ENCODE data around the gene TARM1.

The TARM1 gene

DNA sequence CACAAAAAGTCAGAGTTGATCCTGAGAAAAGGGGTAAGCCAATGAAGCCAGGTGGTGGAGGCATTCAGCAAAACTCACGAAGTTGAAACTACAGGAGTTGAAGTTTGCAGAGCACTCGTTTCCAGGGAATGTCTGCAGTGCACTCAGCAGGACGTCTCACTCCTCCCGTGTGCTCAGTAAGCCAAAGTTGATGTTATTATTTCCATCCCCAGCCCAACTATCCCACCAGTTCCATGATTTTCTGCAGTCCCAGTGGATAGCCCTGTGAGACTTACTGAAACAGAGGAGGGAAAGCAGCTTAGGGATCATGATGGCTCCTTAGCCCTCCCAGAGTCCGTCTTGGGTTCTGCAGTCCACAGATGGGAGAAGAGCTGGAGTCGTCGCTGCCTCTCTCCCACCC is at the start of gene TARM1:
TARM1 (minus strand) TSS at position 334 of the 400 bp plus-strand sequence; CDS start at position 309, 25 bp downstream.
- no peak for DNase-seq (ENCODE audit: low read depth in 2 of 2)

DNA sequence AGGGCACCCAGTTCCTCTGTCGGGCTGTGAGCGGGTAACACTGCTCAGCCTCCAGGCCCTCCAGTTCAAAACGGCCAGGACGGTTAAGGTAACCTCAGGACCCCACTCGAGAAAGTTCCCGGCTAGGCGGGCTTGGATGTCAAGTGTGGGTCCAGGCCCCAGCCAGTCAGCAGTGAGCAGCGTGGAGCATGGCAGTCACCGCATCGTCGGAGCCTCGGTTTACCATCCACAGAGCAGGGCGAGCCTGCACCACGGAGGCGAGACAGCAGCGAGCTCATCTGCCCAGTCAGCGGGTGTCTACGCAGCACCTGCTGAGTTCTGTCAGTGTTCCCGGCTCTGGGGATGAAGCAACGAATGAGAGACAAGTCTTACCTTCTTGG is 48.4 kb upstream of the TARM1 start:
- DNase-seq (ENCODE audit: low read depth in 2 of 2), result no peak

DNA sequence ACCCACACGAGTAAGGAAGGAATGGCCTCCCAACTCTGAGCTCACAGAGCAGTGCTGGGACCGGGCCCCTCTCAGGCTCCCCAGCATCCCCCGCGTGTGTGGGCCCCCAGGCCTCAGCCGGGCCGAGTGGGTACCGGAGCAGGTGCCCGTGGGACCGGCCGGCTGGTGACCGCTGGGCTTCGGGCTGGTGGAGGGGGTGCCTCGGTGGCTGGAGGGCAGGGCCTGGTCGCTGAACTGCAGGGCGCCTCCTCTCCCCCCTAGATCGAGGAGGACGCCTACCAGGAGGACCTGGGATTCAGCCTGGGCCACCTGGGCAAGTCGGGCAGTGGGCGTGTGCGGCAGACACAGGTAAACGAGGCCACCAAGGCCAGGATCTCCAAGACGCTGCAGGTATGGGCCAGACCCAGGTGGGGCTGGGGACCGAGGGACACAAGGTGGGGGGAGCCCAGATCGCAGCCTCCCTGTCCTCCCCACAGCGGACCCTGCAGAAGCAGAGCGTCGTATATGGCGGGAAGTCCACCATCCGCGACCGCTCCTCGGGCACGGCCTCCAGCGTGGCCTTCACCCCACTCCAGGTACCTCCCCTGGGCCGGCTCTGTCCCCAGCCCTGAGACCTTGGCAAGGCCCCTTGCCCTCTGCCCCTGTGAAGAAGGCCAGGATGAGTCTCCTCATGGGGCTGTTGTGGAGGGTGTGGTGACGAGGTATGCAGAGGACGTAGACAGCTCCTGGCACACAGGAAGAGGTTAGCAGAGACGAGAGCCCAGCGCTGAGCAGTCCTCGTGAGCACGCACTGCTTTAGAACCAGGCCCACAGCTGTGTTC is 47.8 kb upstream of the TARM1 start:
- no peak for DNase-seq (ENCODE audit: low read depth in 2 of 2)

DNA sequence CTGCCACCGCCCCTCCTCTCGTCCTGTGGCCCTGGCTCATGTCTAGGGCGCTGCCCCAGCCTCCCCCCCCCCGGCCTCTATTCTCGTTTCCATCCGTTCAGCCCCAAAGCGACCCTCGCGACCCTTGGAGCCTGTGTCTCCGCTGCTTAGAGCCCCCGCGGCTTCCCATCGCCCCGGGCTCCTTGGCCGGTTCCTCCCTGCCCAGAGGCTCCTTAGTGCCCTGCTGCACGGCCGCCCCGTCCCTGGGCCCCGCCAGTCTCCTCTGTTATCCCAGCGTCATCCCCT is 47.2 kb upstream of the TARM1 start:
- no peak for DNase-seq (ENCODE audit: low read depth in 2 of 2)

DNA sequence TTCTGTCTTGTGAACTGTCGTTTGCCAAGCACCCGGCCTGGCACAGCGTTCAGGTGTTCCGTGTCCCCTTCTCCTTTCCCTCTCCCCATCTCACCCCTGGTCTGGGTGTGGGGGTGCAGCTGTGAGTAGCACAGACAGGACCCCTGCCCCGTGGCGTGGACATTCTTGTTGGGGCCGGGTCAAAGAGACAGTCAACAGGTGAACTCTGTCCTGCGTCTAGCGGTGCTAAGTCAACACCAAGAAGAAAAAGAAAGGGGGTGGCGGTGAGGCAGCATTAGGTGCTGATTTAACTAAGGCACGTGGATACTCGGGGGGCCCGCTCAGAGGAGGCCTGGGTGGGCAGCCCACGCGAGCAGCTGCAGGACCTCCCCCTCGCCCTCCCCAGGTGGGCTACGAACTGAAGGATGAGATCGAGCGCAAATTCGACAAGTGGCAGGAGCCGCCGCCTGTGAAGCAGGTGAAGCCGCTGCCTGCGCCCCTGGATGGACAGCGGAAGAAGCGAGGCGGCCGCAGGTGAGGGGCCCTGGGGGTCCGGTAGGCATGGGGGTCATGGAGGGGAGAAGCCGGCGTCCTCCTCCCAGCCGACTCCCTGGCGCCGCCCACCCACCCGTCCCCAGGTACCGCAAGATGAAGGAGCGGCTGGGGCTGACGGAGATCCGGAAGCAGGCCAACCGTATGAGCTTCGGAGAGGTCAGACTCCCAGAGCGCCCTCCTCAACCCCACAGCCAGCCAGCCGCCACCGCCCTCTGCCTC is 46.7 kb upstream of the TARM1 start:
- no peak for DNase-seq (ENCODE audit: low read depth in 2 of 2)

DNA sequence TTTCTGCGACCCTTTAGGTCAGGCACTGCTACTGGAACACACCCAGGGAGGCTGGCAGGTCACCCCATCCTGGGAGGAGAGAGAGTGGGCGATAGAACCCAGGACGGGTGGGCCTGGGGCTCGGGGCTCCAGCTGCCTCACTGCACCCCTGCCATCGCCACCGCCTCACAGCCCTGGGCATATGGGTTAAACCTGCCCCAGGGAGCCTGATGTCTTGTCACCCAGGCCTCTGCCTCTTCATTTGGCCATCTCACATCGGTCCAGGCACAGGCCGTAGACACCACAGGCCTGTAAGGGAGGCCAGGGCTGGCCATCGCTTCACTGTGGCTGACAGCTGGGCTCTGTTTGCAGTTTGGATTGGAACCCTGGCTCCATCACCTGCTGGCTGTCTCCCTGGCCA is 44.5 kb upstream of the TARM1 start:
- DNase-seq (ENCODE audit: low read depth in 2 of 2), result no peak

DNA sequence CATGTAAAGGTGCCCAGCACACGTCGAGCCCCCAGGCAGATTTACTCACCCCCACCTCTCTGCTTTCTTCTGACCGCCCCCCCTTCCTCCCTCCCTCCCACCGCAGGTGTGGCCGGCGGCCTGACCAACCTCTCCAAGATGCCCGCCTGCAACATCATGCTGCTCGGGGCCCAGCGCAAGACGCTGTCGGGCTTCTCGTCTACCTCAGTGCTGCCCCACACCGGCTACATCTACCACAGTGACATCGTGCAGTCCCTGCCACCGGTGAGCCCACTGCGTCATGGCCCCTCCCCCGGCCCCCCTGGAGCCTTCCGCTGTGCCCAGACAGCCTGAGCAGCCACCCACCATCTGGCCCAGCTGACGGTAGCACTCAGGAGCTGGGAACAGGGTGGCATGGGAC is 43.2 kb upstream of the TARM1 start:
- DNase-seq (ENCODE audit: low read depth in 2 of 2), result no peak

DNA sequence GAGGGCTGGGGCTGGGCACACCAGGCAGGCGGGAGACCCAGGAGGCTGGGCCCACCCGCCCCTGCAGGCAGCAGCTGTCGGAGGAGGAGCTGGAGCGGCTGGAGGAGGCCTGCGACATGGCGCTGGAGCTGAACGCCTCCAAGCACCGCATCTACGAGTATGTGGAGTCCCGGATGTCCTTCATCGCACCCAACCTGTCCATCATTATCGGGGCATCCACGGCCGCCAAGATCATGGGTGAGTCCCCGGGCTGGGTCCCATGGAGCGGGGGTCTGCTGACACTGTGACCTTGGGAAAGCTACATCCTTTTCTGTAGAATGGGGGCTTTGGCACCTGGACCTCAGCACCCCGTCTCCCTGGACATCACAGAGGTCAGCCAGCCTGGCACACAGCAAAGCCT is 42.5 kb upstream of the TARM1 start:
- no peak for DNase-seq (ENCODE audit: low read depth in 2 of 2)

DNA sequence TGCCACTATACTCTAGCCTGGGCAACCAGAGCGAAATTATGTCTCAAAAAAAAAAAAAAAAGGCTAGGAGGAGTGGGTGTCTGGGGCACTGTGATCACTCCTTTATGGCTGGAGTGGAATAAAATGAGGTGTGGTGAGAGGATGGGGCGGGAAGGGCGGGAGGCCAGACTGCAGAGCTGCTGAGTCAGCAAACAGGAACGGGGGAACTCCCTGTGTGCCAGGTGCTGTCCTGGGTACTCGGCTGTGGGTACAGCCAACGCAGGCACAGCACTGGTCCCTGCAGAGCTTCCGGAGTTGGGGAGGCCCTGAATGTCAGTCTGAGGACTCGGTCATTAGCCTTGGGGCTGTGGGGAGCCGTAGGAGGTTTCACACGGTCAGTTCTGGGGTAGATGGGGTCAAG is 40.1 kb upstream of the TARM1 start:
- DNase-seq (ENCODE audit: low read depth in 2 of 2), result no peak

DNA sequence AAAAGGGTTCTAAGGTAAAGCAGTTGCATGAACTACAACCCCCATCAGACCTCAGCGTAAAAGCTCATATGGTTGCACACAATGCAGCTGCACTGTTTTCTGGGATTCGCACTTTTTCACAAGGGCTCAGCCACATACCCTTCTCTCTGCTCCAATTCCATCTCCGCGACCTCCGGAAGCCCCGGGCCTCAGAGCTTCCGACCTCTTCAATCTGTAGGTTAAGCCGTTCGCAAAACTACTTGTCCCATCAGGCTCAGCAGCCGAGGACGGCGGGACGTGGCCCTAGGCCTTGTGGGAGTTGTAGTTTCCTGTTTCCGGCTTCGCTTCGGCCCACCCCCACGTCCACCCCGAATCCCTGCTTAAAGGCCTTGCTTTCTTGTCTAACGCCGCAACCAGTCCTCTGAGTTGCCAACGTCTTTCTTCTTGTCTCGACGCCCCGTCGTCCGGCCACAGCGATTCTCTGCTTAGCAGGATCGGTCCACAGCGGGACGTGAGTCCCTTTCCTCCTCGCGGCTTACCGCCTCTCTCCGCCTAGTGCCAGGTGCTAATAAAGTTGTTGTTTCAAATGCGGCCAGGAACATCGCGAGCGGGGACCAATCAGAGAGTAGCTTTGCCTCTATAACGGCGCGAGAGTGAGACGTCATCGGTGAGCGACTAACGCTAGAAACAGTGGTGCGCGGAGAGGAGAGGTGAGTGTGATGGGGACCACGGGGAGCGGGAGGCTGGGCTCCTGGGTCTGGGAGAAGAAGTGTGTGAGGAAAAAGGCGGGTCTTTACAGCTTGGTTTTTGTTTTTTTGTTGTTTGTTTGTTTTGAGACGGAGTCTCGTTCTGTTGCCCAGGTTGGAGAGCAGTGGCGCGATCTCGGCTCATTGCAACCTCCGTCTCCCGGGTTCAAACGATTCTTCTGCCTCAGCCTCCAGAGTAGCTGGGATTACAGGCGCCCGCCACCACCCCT is 34.2 kb upstream of the TARM1 start, which contains the start of the genes PRPF31 and TFPT:
PRPF31 (plus strand) TSS at position 646 of the 955 bp plus-strand sequence. CDS start 2,525 bp downstream, outside the sequence.
TFPT (minus strand) TSS at position 549 of the 955 bp plus-strand sequence; CDS start at position 161, 388 bp downstream.
- peak; percentile 87 to 97 for DNase-seq (ENCODE audit: low read depth in 2 of 2)

DNA sequence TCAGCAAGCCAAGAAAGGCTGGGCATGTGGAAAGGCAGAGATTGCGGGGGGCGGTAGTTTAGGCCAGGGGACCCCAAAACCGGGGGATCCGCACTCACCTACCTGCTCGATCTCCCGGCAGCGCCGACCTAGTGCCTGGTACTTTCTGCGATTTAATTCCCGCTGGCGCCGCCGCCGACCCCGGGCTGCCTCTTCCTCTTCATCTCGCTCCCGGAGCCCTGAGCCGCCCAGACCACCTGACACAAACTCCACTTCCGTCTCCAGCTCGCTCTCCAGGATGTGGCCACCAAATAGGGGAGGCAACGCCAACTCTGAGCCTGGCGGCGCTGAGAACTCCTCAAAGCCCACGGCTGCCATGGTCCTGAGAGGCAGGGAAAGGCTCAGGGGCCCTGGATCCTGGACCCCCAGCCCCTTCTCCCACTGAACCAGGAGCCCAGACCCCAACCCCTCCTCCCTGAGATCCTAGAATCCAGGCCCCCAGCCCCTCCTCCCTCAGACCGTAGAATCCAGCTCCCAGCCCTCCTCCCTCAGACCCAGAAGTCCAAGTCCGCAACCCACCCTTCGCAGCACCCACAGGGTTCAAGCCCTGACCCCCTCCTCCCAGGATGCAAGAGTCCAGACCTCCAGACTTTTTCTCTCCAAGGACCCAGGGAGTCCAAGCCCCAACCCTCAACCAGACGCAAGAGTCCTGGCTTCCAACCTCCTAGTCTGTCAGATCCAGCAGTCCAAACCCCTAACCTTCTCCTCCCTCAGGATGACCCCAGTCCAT is 33.4 kb upstream of the TARM1 start:
- no peak for DNase-seq (ENCODE audit: low read depth in 2 of 2)

DNA sequence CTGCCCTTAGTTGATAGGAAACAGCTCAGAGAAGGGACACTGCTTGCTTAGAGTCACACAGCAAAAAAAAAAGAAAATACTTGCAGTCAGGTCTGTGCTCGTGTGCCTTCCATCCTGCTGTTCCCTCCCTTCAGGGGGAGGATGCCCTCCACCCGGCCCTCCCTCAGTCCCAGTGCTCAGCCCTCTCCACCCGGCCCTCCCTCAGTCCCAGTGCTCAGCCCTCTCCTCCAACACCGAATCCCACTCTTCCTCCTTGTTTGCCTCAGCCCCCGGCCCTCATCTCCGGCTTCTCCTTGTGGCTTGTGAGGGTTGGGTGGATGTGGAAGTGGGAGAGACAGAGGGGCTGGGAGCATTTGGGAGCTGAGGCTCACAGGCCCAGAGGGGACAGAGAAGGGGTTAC is 28.5 kb upstream of the TARM1 start:
- DNase-seq (ENCODE audit: low read depth in 2 of 2), result no peak

DNA sequence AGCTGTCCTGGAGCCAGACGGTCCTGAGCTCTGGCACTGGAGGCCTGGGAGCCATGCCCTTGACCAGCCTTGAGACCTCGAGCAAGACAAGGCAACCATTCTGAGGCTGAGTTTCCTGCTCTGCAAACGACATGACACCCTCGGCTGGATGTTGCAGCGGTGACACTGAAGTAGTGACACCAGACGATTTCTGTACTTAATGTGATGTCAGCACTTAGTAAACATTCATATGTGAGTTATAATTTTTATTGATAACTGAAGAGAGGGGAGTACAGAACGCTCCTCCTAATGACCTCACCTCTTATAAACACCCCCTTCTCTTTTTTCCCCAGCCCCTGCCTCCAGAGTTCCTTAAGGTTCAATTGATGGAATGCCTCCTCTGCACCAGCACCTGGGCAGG is 27.3 kb upstream of the TARM1 start:
- DNase-seq (ENCODE audit: low read depth in 2 of 2), result no peak

DNA sequence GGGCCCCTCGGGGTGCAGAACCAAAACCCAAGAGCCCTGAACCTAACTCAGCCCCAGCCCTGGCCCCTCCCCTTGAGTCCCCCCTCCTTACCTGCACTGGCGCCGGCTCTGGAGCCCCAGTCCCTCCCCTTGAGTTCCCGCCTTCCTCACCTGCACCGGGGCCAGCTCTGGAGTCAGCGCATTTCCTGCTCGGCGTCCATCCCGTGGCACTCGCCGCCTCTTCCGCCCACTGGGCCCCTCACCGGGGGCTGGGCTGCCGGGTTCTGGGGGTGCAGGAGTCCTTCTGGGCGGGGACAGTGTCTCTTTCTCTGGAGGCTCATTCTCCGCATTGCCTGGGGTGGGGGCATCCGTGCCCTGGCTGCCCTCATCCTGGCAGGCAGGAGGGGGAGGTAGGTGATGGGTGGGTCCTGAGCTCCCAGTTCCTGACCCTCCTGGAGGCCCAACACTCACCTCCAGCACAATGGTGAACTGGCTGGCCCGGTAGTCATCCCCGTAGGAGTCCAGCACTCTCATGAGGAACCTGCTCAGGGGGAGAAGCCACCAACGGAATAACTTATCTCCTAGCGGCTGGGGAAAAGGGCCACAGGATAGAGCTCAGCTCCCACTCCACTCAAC is 26.8 kb upstream of the TARM1 start:
- DNase-seq (ENCODE audit: low read depth in 2 of 2), result no peak

DNA sequence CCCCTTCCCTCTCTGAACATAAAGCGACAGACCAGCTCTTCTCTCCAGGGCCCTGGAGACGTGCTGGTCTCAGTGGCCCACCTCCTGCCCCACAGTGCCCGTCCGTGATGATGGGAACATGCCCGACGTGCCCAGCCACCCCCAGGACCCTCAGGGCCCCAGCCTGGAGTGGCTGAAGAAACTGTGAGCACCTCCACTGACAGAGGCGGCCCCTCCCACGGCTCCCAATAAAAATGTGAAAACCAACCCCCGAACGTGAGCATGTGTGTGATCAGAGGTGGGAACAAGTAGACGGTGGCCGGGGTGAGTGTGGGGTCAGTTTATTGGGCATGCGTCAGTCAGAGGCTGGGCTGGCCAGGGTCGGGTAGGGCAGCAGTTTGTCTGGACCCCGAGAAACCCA is 25.6 kb upstream of the TARM1 start:
- DNase-seq (ENCODE audit: low read depth in 2 of 2), result no peak

DNA sequence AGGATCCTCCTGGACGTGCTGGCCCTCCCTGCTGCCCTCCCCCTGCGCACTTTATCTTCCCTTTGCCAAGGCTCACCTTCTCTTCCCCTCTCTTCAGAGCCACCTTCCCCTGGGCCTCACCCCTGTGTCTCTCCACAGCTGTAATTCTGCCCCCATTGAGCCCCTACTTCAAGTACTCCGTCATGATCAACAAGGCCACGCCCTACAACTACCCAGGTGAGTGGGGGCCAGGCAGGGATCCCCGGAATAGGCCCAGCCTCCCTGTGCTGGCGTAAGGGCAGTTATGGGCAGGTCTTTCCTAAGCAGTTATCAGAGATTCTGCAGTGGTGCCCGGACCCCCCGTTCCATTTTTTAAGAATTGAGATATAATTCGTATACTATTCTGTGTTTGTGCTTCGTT is 24.6 kb upstream of the TARM1 start:
- no peak for DNase-seq (ENCODE audit: low read depth in 2 of 2)

DNA sequence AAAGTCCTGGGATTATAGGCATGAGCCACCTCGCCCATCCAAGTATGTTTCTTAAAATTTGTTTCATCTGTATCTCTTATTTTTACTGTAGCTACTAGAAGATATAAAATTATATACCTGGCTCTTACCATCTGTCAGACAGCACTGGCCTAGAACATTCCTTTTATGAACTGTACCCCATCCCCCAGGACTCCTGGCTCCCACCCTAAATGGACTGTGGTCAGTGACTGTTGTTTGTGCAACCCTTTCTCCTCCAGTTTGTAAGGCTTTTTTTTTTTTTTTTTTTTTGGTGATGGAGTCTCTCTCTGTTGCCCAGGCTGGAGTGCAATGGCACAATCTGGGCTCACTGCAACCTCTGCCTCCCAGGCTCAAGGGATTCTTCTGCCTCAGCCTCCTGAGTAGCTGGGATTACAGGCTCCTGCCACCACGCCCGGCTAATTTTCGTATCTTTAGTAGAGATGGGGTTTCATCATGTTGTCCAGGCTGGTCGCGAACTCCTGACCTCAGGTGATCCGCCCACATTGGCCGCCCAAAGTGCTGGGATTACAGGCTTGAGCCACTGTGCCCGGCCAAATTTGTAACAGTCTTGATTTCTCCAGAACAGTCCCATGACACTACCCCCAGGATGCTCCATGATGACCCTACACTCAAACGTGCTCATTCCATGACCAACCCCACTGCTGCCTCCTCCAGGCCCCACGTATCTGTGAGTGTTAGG is 24.0 kb upstream of the TARM1 start:
- DNase-seq (ENCODE audit: low read depth in 2 of 2), result no peak

DNA sequence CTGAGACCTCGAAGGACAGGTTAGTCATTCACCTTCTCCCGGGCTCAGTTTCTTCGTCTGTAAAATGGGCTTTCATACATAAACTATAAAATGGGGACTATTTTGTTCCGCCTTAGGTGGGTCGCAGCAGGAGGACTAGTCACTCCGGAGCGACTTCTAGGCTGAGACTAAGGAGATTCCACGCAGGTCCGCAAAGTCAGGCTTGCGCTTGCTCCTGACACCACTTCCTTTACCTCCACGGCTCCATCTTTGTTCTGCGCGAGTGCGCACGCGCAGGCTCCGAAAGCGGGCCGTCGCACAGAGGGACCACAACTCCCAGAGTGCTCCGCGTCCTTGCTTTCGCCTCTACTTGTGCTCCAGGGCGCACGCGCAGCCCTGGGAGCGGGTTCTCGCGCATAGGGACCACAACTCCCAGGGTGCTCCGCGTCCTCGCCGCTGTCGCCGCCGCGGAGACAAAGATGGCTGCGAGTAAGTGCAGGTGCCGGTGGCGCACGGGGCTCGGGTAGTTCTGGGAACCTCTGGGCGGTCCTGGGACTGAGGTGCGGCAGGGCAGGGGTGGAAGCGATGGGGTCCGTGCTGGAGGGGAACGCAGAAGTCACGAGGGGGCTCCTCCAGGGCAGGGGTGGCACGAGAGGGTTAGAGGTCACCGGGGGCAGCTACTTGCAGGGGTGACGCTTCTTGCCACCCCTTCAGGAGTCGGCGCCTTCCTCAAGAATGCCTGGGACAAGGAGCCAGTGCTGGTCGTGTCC is 21.4 kb upstream of the TARM1 start, which contains the start of gene NDUFA3:
NDUFA3 (plus strand) TSS at position 435 of the 749 bp plus-strand sequence; CDS start at position 459, 24 bp downstream.
- peak; percentile 96 for DNase-seq (ENCODE audit: low read depth in 2 of 2)

DNA sequence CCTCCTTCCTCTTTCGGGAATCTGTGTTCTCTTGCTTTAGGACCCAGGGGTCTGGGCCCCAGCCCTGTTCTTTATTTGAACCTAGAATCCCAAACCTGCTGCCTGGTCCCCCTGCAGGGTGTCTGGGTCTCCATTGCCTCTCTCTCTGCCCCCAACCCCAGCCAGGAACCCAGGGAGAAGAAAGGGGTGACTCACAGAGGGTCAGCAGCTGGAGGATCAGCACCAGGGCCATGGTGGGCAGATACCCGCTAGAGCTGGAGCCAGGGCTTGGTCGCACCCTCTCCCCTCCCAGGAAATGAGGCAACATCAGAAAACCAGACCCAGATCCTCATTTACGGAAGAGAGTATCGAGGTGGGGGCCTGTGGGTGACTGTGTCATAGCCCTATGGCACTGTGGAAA is 19.4 kb upstream of the TARM1 start, which contains the start of gene OSCAR:
OSCAR (minus strand) TSS at position 243 of the 400 bp plus-strand sequence; CDS start at position 232, 11 bp downstream.
- no peak for DNase-seq (ENCODE audit: low read depth in 2 of 2)

Data from stimulated activated CD8-positive, alpha-beta memory T cell treated with anti-CD3 and anti-CD28 coated beads, Interleukin-15, amount 100 ng/mL, for 4 hours (primary cell).